H1 (cell line): ENCODE results near the gene NID1. TPM values are rescaled to one million over a fixed set of nuclear protein-coding genes. Genes with fewer than 3 reads are reported as not detected.

Experiments
- ASH2L ChIP-seq: fragments of 200-600, 300-600 bp; sonication (generic); IDR thresholded peaks from one replicate; pipeline ENCODE4 v1.7.1; 2017; ENCODE audit warnings: low read length
- EZH2 ChIP-seq: fragments of 200-600 bp; sonication (generic); IDR thresholded peaks from 2 replicates; pipeline ENCODE4 v1.7.1; 2012; ENCODE audit warnings: low read depth, mild to moderate bottlenecking, moderate library complexity, low read length, inconsistent platforms; ENCODE audit not compliant: severe bottlenecking
- KDM1A ChIP-seq: fragments of 200-600, 300-600 bp; sonication (generic); IDR thresholded peaks from 2 replicates; pipeline ENCODE4 v1.7.1; 2016; ENCODE audit warnings: mild to moderate bottlenecking, low read length, borderline replicate concordance
- RFX5 ChIP-seq: IDR thresholded peaks from 2 replicates; pipeline ENCODE4 v1.6.1; 2011; ENCODE audit warnings: low read depth, low read length, improper control_type of control experiment, borderline replicate concordance
- RXRA ChIP-seq: IDR thresholded peaks from 2 replicates; pipeline ENCODE4 v1.6.1; 2011; ENCODE audit warnings: low read depth, mild to moderate bottlenecking, low read length, moderate library complexity; ENCODE audit not compliant: insufficient read depth
- TAF7 ChIP-seq: optimal IDR thresholded peaks from 2 replicates; pipeline ENCODE3; 2011; ENCODE audit warnings: low read depth, mild to moderate bottlenecking, inconsistent platforms, low read length, moderate library complexity, borderline replicate concordance
- TCF12 ChIP-seq: IDR thresholded peaks from 2 replicates; pipeline ENCODE4 v1.6.1; 2011; ENCODE audit warnings: low read depth, mild to moderate bottlenecking, low read length
- YY1 ChIP-seq: IDR thresholded peaks from 2 replicates; pipeline ENCODE4 v1.6.1; 2011; ENCODE audit warnings: low read depth, mild to moderate bottlenecking, low read length
- ZNF274 ChIP-seq: IDR thresholded peaks from 2 replicates; pipeline ENCODE4 v1.7.0; 2012; ENCODE audit warnings: low read length, borderline replicate concordance; ENCODE audit errors: extremely low read depth
- polyA plus RNA-seq, 7 experiments: library from polyadenylated mRNA; depleted of rRNA in 3 of 7; stranded (reverse) in 5 of 7; unstranded in 2 of 7; fragments of >200 nt in 5 of 7; fragments of 200-250 nt in 2 of 7; gene quantifications; 1 replicate in 5 of 7; 2 replicates in 1 of 7; 4 replicates in 1 of 7; pipeline versions ENCODE4 v1.2.1 to v1.2.3, GENCODE V29; 2011 to 2013; ENCODE audit warnings: missing spikeins in 2 of 7, mixed read lengths in 2 of 7
- total RNA-seq: library from RNA; stranded (reverse); fragmentation: NEBNext Ultra II Directional; extraction: Animal tissue kit (Norgen Biotek cat#: 25700); gene quantifications from 2 replicates; pipeline ENCODE4 v1.2.1, GENCODE V29; 2021

The NID1 gene
- total and polyA plus RNA-seq, 2 of the 8 experiments (the other 6 are each of a cell fraction or from before 2014, with no cell fraction given) = 20.9 to 25.4 TPM

GRCh38 chr1:235992346-235992745 is 72.5 kb downstream of the NID1 start (continued):
- TF ChIP-seq RFX5 (no peak), TCF12 (no peak), ZNF274 (no peak), YY1 (no peak), TAF7 (no peak), EZH2 (no peak), ASH2L (no peak), RXRA (no peak), KDM1A (no peak)
